Stimulated activated CD4-positive, alpha-beta T cell treated with anti-CD3 and anti-CD28 coated beads, Interleukin-1b, Interleukin-23, amount 100 ng/mL, for 4 hours (primary cell): ENCODE measurements around the gene SH3GL1.

ENCODE experiments used
- DNase-seq, 2 donors: peaks; one replicate each; pipeline ENCODE4 v3.0.0-alpha.2; 2020; ENCODE audit warnings: low read depth in 2 of 2

The SH3GL1 gene

DNA sequence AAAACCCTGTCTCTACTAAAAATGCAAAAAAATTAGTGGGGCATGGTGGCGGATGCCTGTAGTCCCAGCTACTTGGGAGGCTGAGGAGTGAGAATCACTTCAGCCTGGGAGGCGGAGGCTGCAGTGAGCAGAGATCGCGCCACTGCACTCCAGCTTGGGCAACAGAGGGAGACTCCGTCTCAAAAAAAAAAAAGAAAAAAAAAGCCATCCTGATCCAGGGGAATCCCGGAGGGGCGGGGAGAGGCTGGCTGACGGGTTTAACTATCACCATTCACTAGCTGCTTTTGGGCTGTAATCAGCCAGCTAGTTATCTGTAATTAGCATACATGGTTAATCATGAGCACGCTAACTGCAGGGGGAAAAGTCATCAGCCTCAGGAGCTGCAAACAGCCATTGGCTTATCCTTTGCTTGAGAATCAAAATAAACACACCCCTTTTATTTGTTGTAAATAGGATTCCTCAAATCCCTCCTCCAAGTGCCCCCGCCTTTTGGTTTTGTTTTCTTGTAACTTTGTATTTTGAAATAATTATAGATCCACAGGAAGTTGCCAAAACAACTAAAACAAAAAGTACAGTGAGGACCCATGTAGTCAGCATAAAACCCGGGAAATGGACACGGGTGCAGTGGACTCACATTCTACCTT lies 86.4 kb downstream of the SH3GL1 start:
- no peak for DNase-seq
